ENCODE measurements around the gene OR6C75.
"Not testable (repeated sequence)": the region's sequence is repeated elsewhere in the genome, so short reads cannot be mapped to it uniquely, and the experiment has no call there.

Gene OR6C75

GRCh38 chr12:55362675-55363074 lies at the start of gene OR6C75:
OR6C75 (plus strand) TSS chr12:55362975; CDS start chr12:55365111, 2,136 bp downstream.
- no peak for DNase-seq (ENCODE audit: low spot score)

- DNase-seq (ENCODE audit: low spot score), result no peak
Observed at GRCh38 chr12:55314043-55314442, 48.7 kb upstream of the OR6C75 start, which contains the start of gene OR6C1. OR6C1 (plus strand) TSS chr12:55314343; CDS start chr12:55320600, 6,257 bp downstream.

- no peak for DNase-seq (ENCODE audit: low spot score)
Observed at GRCh38 chr12:55320201-55320600, 42.6 kb upstream of the OR6C75 start.

- DNase-seq (ENCODE audit: low spot score), result not testable (repeated sequence)
Observed at GRCh38 chr12:55325801-55326200, 37.0 kb upstream of the OR6C75 start.

- DNase-seq (ENCODE audit: low spot score), result no peak
Observed at GRCh38 chr12:55330446-55330845, 32.3 kb upstream of the OR6C75 start, which contains the start of gene OR6C3. OR6C3 (plus strand) TSS chr12:55330746; CDS start chr12:55331701, 955 bp downstream.

- no peak for DNase-seq (ENCODE audit: low spot score)
Observed at GRCh38 chr12:55336002-55336401, 26.8 kb upstream of the OR6C75 start.

- not testable (repeated sequence) for DNase-seq (ENCODE audit: low spot score)
Observed at GRCh38 chr12:55355338-55355737, 7.4 kb upstream of the OR6C75 start.

GRCh38 chr12:55365086-55365485 lies 2.3 kb downstream of the OR6C75 start:
- DNase-seq (ENCODE audit: low spot score), result no peak

- no peak for DNase-seq (ENCODE audit: low spot score)
Observed at GRCh38 chr12:55372521-55372920, 9.7 kb downstream of the OR6C75 start.

GRCh38 chr12:55385891-55386290 lies 23.1 kb downstream of the OR6C75 start:
- no peak for DNase-seq (ENCODE audit: low spot score)

GRCh38 chr12:55392032-55392795 lies 29.4 kb downstream of the OR6C75 start:
- DNase-seq (ENCODE audit: low spot score), result no peak

GRCh38 chr12:55396326-55396725 lies 33.6 kb downstream of the OR6C75 start:
- no peak for DNase-seq (ENCODE audit: low spot score)

- DNase-seq (ENCODE audit: low spot score), result no peak
Observed at GRCh38 chr12:55400229-55400628, 37.5 kb downstream of the OR6C75 start, which contains the start of gene OR6C65. OR6C65 (plus strand) TSS chr12:55400529; CDS start chr12:55400529, 0 bp downstream.

GRCh38 chr12:55407866-55408265 lies 45.1 kb downstream of the OR6C75 start:
- no peak for DNase-seq (ENCODE audit: low spot score)

GRCh38 chr12:55409133-55409532 lies 46.4 kb downstream of the OR6C75 start:
- not testable (repeated sequence) for DNase-seq (ENCODE audit: low spot score)

- not testable (repeated sequence) for DNase-seq (ENCODE audit: low spot score)
Observed at GRCh38 chr12:55412138-55412537, 49.4 kb downstream of the OR6C75 start.

GRCh38 chr12:55413498-55414388 lies 51.0 kb downstream of the OR6C75 start:
- not testable (repeated sequence) for DNase-seq (ENCODE audit: low spot score)

GRCh38 chr12:55414396-55414823 lies 51.6 kb downstream of the OR6C75 start:
- DNase-seq (ENCODE audit: low spot score), result not testable (repeated sequence)

GRCh38 chr12:55414889-55415288 lies 52.1 kb downstream of the OR6C75 start:
- not testable (repeated sequence) for DNase-seq (ENCODE audit: low spot score)

GRCh38 chr12:55416961-55417360 lies 54.2 kb downstream of the OR6C75 start:
- no peak for DNase-seq (ENCODE audit: low spot score)

All from HuH-7 (cell line).